GM21737 (cell line): ENCODE data around the gene SMCO1.
"Not testable (repeated sequence)": the region's sequence is repeated elsewhere in the genome, so short reads cannot be mapped to it uniquely, and the experiment has no call there.

Source experiments
- ATAC-seq: cut with Tn5 transposase; IDR thresholded peaks from one replicate; pipeline ENCODE4 v1.9.1; 2021; ENCODE audit warnings: mild to moderate bottlenecking, moderate library complexity; ENCODE audit not compliant: unreplicated experiment

Gene SMCO1

DNA sequence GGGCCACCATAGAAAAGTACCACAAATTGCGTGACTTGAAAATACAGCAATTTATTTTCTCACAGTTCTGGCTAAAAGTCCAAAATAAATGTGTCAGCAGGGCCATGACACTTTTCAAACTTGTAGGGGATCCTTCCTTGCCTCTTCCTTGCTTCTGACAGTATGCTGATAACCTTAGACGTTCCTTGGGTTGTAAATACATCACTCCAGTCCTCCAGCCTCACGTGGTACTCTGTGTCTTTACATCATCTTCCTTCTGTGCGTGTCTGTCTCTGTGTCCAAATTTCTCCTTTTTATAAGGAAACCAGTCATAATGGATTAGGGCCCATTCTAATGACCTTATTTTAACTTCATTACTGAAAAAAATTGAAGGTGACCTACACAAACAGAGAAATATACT, 19.0 kb downstream of the SMCO1 start:
- ATAC-seq = no peak

DNA sequence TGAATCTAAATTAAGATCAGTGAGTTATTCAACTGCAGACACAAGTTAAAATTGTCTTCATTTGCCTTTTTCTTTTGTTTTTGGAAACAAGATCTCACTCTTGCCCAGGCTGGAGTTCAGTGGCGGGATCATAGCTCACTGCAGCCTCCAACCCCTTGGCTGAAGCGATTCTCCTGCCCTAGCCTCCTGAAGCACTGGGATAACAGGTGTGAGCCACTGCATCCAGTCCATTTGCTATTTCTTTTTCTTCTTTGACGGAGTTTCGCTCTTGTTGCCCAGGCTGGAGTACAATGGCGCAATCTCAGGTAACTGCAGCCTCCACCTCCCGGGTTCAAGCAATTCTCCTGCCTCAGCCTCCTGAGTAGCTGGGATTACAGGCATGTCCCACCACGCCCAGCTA, 21.9 kb downstream of the SMCO1 start:
- no peak for ATAC-seq

DNA sequence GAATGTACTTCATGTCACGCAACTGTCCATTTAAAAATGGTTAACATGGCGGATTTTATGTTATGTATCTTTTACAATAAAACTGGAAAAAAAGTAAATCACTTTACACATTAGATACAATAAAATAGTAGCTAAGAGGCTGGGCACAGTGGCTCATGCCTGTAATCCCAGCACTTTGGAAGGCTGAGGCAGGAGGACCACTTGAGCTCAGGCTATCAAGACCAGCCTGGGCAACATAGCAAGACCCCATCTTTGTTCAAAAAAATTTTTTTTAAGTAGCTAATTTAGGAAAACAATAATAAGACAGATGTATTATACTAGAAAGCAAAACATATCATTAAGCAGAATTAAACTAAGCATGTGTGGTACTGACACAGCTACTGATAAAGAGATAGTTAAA, 23.1 kb downstream of the SMCO1 start:
- ATAC-seq = no peak

DNA sequence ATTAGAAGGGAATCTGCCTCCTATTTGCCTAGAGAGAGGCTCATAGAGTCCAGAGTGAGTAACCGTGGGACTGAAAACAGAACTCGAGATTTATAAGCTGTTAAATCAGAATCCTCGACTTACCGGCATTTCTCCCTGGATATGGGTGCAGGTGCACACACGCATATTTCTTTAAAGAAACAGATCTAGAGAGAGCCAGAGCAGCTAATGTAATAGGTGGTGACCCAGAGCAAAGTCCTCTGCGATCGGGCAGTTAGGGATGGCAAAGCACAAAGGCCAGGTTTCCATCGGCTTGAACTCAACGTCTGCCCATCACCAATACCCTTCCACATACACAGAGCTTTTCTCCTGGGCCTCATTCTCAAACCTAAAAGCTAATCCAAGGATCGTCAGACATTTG, 25.4 kb downstream of the SMCO1 start:
- ATAC-seq = no peak

DNA sequence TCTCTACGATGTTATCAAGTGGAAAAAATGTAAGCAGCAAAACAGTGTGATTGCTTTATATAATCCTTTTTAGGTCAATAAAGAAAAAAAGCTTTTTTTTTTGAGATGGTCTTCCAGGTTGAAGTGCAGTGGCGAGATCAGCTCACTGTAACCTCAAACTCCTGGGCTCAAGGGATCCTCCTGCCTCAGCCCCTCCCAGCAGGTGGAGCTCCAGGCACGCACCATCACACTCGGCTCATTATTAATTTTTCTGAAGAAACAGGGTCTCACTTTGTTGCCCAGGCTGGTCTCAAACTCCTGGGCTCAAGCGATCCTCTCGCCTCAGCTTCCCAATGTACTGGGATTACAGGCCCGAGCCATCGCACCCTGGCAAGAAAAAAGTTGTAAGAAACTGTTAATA, 28.9 kb downstream of the SMCO1 start:
- ATAC-seq = no peak

DNA sequence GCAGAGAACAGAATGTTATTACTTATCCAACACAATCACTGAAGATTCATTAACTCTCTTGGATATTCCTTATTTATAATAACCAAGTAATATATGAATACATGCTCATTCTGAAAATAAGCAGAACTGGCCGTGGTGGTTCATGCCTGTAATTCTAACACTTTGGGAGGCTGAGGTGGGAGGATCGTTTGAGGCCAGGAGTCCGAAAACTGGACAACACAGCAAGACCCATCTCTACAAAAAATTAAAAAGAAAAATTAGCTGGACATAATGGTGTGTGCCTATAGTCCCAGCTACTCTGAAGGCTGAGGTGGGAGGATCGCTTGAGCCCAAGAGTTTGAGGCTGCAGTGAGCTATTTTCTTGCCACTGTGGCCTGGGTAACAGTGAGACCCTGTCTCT, 37.5 kb downstream of the SMCO1 start:
- no peak for ATAC-seq

DNA sequence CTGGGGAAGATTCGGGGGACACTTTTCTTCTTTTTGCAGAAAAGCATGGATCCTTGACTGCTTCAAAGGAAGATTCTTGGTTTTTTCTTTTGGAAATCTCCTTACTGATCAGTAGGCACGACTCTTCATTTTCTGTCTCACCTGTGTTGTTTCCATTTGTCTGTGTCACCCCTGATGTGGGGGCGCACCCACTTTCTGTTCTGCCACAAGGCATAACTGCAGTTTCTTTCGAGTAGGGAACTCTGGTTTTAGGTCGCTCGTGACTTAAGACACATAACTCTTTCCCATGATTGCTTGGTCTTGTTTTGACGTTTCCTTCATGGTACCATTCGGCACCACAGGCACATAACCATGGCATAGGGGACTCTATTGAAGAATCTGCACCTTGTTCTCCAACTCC, 42.9 kb downstream of the SMCO1 start:
- no peak for ATAC-seq

DNA sequence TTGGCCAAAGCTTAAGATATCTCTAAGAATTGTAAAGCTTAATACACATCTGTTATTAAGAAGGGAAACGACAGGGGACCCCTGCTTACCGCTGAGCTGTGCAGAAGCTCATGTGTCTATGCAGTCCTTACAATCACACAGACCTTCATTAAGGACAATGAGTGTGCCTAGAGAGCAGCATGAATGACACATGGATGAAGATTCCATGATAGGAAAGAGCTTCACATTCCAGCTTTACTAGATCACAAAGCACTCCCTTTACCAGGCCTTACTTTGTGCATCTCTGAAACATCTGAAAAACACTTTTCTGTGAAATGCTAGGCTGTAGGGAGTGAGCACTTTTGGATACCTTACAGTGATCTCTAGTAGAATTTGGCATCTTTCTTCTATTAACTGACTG, 43.6 kb downstream of the SMCO1 start:
- no peak for ATAC-seq

DNA sequence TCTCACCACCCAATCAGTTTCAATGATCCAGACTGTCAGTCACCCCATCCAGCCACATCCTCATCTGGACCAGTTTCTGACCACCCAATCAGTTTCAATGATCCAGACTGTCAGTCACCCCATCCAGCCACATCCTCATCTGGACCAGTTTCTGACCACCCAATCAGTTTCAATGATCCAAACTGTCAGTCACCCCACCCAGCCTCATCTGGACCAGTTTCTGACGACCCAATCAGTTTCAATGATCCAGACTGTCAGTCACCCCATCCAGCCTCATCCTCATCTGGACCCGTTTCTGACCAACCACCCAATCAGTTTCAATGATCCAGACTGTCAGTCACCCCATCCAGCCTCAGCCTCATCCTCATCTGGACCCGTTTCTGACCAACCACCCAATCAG, 45.0 kb downstream of the SMCO1 start:
- not testable (repeated sequence) for ATAC-seq

DNA sequence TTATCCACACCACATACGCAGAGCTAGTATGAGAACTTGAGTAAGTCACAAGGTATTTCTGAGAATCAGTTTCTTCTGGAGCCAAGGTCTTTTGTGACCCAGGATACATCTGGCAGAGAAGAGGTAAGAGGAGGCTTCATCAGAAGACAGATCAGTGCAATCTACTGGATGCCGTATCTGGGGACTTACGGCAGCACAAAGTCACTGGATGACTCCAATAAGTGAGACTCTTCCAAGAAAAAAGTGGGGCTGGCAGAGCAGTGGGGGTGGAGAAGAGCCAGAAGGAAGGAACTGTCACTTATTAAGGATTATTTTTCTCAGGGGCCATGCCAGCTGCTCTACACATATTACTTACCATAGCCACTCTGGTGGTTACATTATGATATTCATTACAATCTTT, 51.3 kb downstream of the SMCO1 start:
- no peak for ATAC-seq

DNA sequence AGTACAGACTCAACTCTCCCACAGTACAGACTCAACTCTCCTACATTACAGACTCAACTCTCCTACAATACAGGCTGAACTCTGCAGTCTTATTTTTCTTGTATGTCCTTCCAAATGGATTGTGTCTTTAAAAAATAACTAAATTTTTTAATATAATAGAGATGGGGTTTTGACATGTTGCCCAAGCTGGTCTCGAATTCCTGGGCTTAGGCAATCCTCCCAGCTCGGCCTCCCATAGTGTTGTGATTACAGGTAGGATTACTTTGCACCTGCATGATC, 51.7 kb downstream of the SMCO1 start:
- no peak for ATAC-seq

DNA sequence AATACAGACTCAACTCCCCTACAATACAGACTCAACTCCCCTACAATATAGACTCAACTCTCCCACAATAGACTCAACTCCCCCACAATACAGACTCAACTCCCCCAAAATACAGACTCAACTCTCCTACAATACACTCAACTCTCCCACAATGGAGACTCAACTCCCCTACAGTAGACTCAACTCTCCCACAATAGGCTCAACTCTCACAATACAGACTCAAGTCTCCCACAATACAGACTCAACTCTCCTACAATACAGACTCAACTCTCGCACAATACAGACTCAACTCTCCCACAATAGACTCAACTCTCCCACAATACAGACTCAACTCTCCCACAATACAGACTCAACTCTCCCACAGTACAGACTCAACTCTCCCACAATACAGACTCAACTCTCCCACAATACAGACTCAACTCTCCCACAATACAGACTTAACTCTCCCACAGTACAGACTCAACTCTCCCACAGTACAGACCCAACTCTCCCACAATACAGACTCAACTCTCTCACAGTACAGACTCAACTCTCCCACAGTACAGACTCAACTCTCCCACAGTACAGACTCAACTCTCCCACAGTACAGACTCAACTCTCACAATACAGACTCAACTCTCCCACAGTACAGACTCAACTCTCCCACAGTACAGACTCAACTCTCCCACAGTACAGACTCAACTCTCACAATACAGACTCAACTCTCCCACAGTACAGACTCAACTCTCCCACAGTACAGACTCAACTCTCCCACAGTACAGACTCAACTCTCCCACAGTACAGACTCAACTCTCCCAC, 52.3 kb downstream of the SMCO1 start:
- not testable (repeated sequence) for ATAC-seq

DNA sequence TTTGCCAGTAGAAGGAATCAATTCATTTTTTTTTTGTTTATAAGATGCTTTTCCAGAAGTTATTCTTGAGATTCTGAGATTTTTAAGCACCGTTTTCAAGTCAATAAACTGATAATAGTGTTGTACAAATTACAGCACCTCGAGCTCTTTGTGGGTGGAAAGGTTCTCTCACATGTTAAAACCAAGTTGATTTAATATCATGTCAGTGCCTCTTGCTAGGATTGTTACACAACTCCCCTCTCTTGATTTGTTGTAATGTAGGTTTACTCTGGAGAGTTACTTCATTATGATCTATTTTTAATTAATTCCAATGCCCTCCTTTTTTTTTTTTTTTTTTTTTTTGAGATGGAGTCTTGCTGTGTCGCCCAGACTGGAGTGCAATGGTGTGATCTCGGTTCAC, 57.1 kb downstream of the SMCO1 start:
- ATAC-seq = no peak

DNA sequence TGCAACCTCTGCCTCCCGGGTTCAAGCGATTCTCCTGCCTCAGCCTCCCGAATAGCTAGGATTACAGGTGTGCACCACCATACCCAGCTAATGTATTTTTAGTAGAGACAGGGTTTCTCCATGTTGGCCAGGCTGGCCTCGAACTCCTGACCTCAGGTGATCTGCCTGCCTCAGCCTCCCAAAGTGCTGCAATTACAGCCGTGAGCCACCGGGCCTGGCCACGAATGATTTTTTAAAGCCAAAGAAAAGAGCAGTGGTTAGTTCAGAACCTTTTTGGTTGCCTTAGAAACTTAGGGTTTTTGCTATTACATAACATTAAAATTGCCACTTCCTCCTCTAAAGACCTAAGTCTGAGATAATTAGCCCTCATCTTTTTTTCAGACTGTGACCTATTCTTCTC, 57.7 kb downstream of the SMCO1 start:
- ATAC-seq = not testable (repeated sequence)
